H4 (cell line): Measurements from ENCODE around the gene DLGAP1. TPM values are rescaled to one million over a fixed set of nuclear protein-coding genes. Genes with fewer than 3 reads are reported as not detected.
A peak's percentile ranks its signal among the peaks of the same experiment; 100 is the strongest.

Experiments
- DNase-seq: peaks from one replicate; pipeline ENCODE4 v3.0.0-alpha.2; 2015; ENCODE audit warnings: low spot score
- total RNA-seq: library from RNA; depleted of rRNA; stranded (reverse); fragments of >200 nt; shearing (Covaris generic); gene quantifications from 2 replicates; pipeline ENCODE4 v1.2.3, GENCODE V29; 2014

The DLGAP1 gene
- total RNA-seq, 1 experiment from 2014 or later = not detected

DNA sequence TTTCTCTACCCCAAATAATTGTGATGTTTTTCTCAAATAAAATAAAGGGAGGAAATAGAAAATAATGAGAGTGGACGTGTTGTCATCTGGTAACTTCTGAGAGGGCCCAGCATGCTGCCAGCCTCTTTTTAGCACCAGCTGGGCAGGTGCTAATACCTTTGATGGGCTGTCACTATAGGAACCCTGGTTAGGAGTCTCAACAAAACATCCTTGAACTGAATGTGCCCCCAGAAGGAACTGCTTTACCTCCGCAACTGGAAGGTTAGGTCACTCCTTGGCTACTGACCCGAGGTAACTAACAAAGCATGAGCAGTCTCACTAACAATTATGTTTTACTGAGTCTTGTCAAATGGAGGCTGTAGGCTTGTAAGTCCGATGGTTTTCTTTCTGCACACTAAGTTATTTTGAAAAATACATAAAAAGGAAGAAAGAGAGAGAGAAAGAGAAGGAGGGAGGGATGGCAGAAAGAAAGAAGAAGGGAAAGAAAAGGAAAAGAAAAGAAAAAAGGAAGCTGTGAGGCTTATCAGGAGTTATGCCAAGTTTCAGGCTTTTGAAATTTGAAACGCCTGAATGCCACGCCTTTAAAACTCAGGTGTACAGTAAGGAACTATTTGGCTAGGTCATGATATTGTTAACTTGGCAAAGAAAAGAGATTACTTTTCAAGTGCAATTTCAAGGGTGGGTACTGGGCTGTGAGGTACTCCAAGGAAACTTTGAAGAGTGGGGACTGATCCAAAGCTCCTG, 914.1 kb downstream of the DLGAP1 start:
- no peak for DNase-seq

DNA sequence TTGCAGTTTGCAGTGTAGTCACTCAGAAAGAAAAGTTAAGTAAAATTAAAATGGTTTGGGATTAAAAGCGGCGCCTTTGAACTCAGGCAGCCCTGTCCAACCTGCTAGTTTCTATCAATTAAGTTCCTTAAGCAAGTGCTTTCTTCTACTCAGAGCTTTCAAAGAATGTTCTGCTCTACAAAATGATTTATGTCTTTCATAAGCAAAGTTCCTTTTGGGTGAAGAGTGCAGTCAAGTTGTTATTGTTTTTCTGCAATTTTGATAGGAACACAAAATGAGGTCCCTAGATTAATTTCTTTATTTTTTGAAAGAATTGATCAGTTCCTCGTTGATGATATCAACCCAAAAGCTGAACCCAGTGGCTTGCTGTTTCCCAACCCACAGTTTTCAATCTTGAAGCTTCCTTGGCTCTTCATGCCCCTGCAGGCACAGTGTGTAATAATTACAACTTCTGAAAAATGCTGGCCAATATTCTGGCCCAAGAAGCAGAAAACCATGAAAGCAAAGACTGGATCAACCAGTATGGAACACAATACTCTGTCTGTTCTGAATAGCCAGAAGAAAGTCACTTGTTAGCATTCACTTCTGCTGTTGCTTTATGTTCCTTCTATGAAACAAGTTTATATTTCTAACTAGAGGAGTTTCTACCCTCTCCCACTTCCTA, 916.0 kb downstream of the DLGAP1 start:
- DNase-seq = no peak

DNA sequence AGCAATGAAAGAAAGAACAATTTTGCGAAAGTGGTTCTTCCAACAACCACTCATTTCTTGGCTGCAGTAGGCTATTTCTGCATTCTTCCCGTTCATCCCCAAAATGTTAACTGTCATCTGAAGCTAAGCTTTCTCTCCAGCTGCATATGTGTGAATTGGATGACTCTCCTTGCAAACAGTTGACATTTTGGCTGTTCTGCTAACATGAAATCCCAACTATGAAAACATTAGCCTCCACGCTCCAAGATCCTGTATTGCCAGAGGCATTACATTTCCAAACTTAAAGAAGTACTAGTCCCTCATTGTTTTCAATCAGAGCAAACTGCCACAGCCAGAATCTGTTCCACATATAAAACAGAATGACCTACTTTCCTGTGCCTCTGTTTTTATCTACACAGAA, 916.7 kb downstream of the DLGAP1 start:
- DNase-seq = no peak

DNA sequence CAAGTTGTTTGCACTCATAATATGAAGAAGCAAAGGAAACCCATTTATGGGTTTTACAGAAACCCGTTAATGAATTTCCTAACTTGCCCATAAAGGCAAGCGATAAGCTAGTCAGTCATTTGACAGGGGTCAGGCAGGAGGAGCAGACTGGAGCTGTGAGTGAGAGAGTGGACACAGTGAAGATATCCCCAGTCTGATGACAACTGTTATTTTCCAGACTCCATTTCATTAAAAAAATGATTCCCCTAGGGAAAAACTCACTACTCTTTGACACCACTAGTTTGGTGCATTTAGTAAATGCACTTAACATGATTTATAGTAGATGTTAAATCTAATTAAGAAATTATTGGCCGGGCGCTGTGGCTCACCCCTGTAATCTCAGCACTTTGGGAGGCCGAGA, 924.3 kb downstream of the DLGAP1 start:
- no peak for DNase-seq

DNA sequence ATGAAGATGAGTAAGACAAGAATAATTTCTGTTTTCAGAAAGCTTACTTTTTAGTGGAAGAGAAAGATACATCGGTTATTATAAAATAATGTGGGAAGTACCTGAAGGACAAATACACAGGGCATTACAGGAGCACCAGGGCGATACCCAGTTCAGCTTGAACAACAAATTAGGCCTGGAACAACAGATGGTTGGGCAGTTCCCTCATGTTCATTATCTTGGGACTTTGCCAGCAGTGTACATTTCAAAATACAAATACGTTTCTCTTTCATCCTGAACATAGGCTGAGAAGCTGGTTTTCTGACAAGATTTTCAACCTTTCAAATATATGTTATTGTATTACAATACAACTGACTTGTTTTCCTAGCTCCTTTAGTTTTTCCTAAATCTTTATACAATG, 925.5 kb downstream of the DLGAP1 start:
- no peak for DNase-seq

DNA sequence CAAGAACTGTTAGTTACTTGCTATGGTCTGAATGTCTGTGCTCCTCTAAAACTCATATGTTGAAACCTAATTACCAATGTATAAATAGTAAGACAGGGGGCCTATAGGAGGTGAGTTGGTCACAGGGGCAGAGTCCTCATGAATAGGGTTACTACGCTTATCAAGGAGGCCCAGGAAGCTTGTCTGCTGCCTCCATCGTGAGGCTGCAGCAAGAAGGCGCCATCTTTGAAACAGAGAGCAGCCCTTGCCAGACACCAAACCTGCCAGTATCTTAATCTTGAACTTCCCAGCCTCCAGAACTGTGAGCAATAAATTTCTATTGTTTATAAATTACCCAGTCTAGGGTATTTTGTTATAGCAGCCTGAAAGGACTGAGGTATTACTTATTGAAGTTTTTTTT, 926.0 kb downstream of the DLGAP1 start:
- no peak for DNase-seq

DNA sequence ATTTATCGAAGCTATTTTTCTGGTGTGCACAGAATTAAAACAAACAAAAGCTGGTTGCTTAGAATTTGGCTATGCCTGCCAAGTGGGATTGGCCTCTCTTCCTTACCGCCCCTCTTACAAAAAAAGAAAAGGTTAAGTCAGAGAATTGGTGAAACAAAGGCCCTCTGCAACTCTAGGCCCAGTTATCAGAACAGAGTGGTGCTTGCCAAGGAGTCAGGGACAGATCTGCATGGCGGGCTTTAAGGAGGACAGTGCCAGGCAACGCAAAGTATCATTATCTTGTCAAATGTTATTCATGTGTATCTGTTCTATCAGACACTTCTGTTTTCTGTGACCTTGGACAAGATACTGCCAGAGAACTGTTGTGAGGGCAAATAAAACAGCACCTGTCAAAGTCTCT, 926.9 kb downstream of the DLGAP1 start:
- no peak for DNase-seq

DNA sequence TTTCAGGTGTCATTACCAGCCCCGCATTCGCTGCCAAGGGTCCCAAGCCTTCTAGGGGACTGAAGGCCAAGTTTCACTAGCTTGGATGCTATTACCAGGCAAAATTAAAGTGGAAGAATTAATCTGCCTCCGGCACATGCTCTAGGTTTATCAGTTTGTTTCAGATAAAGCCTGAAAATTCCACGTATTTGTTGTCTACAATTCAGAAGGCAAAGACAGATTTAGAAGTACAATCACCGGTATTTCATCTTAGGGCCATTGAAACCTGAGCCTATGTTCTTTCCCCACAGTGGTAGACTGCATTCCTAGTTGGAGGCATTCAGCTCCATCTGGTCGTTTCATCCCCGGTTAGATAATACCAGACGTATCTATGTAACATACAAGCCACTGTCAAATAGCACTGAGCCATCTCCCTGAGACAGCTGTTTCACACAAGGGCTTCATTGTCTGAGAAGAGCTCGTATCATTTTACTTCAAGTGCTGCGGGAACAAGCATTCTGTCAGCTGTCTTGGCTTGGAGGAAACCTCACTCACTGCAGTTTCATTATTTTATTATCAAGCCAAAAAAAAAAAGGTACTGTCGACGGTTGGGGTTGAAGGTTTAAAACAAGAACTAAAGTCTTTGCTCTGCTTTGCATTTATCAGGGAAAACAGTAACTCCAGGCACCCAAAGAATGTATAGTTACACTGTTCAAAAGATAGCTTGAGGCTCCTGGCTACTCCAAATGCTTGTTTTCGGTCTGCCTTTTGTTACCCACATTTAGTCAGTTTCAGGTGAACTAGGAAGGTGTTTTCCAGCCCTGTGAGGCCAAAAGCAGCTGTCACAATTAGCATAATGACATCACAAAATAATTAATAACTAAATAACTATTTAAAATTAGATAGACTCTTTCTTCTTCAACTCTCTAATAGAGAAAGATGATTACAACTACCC, 928.4 kb downstream of the DLGAP1 start:
- peak; percentile 19 for DNase-seq

DNA sequence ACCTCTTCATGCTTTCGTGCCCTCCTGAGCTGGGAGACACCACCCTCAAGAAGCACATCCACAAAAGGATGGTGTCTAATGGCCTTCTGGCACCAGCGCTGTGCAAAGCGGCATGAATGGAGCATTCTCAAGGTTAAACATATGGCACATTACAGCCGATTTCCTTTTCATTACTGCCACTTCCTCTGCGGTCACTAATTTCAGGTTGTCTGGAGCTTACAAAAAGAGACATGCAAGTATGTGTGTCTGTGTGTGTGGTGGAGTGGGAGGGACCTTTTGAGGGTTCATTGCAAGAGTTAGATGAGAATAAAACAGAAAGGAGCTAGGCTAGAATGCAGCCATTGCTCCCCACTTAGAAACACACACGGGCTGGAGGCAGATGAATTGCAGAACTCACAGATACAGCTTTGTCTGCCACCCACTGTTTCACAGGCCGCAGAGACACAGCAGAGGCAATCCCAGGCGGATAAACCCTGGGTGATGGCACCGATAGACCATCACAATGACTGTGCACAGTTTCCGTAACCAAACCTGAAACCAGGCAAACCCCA, 929.2 kb downstream of the DLGAP1 start:
- DNase-seq = no peak

DNA sequence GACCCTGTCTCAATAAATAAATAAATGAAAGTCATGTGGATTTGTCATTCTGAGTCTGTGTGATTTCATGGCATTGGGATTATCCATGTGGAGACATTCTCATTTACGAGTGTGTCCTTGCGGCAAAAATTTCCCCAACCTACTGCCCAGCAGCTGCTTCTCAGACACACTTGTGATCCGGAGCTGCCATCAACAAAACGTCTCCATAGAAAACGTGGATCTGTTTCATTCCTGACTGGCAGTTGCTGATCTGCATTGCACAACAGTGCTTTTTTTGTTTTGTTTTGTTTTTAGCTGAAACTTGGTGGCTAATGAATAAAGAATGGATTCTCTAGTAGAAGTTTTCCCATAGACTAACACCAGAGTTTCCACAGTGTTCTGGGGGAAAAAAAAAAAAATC, 930.4 kb downstream of the DLGAP1 start:
- no peak for DNase-seq

DNA sequence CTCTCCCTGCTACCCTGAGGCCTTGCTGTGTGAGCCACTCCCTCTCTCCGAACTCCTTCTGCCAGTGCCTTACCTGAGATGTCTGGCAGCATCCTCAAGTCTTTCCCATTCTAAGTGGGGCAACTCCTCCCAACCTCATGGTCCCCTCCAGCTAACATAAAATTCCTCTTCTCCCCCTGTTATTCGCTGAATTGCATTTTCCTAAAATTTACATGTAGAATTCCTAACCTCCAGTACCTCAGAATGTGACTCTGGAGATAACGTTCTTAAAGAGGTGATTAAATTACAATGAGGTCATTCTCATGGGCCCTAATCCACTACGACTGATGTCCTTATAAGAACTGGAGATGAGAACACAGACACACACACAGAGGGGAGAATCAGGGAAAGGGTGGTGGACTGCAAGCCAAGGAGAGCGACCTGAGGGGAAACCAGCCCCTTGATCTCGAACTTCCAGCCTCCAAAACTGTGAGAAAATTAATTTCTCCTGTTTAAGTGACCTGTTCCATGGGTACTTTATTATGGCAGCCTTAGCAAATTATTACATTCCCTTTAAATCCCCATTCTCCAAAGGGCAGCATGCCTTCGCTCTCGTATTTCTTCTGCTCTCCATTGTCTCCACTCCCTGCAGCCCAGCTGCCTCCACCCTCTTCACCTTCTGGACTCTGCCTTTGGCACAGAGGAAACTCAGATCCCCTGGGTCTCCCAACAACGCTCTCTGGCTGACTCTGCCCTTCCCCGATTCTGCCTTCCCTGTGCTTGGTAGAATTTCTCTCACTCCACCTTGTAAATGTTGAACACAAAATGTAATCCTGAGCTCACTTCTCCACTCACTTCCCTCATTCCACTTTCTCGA, 934.6 kb downstream of the DLGAP1 start:
- DNase-seq = no peak

DNA sequence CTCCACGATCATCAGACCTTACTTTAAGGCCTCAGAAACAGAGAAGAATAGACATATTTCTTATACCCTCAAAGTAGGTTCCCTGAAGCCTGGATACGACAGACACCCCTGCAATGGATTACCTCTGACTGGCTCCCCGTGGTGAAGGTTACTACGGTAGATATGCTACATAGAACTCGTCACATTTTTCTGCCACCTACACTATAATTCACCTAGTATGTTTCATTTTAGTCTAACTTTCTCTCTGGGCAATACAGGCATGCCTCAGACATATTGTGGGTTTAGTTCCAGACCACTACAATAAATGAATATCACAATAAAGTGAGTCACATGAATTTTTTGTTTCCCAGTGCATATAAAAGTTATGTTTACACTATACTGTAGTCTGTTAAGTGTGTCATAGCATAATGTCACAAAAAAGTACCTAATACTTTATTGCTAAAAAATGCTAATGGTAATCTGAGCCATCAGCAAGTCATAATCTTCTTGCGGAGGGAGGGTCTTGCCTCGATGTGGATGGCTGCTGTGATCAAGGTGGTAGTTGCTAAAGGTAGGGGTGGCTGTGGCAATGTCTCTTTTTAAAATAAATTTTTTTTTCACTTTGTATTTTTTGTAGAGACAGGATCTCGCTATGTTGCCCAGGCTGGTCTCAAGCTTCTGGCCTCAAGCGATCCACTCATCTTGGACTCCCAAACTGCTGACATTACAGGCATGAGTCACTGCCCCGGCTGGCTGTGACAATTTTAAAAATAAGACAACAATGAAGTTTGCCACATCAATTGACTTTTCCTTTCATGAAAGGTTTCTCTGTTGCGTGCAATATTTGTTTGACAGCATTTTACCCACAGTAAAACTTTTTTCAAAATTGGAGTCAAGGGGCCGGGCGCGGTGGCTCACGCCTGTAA, 940.5 kb downstream of the DLGAP1 start:
- peak; percentile 45 for DNase-seq

DNA sequence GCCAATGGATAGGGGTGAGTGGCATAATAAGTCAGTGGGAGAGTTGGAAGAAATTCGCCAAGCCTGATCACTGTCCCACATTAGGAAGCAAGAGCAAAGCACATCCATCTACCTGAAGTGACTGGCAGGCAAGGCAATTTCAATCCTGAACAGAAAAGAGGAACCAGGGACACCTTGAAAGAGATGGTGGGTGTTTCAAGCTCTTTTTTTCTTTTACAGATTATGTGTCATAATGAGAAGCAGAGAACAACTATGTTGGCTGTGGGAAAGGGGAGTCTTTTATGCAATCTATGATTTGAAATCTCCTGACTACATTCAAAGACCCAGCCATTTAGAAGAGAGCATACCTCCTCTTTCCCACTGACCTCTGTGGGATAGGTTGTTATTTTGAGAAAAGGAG, 941.6 kb downstream of the DLGAP1 start:
- DNase-seq = no peak

DNA sequence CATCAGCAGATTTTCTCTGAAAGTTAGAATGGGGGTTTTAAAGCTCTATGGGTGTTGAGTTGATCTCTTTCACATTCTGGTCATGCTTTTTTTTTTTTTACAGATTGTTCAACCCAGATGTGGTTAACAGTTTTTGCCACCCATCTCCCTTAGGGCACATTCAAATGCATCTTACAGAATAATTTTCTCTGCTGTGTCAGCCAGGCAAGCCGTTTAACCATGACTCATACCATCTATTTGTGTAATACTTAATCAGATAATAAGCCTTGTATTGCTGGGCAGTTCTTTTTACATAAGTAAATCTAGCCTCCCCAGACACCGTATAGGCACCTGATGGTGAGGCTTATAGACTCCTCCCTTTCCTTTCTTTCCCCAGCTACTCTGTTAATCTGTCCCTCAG, 943.1 kb downstream of the DLGAP1 start:
- peak; percentile 90 for DNase-seq

DNA sequence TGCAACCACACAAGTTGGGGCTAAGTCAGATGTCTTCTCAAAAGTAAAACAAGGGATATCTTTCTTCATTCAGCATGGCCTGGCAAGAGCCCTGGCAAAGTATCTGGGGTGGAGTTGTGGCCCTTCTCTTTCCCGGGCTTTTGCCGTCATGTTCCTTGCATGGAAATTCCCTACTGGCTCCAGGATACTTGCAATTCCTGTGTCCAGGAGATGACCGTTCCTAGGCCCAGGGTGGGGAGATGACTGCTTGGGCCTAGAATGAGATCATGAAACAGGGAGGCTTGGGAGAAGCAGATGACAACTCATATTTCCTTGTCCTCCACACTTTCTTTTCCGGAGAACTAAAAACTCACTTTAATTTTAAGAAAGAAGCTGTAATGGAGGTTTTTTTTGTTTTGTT, 944.2 kb downstream of the DLGAP1 start:
- DNase-seq = no peak

DNA sequence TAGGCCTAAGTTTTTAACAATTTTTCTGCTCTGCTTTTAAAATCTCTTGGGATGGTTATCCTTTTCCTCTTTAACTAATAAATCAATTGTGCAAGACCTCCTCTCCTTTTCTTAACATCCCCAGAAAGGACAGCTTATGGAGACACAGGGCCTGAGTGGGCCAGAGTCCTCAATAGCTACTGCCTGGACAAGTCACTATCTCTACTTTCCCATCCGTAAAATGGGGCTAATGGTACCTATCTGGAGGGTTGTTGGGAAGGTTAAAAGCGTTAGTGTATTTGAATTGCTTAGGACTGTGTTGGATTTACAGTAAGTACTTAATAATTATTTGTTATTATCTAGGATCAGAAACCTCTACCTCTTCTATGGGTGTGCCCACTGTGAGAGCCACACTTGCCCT, 945.1 kb downstream of the DLGAP1 start:
- DNase-seq = no peak

DNA sequence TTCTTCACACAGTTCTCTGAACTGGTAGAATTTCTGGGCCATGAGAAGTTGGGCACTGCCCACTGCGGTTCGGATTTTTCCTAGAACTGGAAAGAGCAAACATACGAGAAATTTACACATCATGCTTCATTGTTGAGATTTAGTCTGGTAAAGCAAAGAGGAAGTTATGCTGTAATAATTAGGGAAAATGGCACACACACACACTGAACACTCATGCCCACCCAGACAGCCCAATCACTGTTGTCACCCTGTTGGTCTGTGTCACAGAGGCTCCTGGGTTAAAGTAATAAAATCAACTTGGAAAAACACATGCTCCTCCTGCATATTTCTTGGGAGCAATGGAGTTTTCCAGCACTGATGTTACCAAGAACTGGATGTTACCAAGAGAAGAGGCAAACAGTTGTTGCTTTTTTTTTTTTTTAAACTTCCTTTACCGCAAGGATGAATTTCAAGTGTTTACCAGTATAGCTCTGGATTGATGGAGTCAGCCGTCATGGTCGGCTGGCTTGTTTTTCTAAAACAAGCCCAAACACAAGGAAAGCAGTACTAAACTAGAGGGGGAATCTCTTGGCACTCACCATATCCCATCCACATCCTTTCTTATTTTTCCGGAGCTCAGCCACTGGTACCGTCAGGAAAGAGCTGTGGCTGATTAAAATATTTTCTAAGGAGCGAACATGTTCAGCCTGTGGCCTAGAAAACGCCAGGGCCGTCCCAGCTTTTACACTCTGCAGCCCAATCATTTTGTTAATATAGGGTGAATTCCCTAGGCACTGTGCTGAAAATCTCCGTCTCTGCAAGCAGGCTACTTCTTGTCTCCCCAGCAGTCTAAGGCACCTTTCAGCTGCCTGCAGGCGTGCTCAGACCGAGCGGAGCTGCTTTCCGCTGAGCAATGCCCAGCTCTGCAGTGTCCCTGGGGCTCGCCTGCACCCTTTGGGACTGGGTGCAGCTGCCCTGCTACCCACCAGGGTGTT, 946.2 kb downstream of the DLGAP1 start:
- peak; percentile 36 for DNase-seq

DNA sequence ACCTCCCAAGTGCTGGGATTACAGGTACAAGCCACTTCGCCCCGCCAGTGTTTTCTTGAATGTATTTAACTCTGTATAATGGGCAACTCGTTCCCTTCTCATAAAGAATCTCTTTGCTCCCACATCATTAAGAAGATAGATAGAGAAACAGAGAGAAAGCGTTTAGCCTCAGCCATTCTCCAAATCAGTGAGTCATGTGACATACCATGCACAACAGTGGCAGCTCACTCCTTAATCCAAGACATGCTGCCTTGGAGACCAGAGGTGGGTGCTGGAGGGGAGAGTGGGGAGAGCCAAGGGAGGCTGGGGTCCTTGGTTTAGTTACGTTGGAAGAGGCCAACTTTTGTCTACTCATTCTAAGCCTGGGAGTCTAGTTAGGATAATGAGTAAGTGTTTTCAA, 950.5 kb downstream of the DLGAP1 start:
- DNase-seq = no peak

DNA sequence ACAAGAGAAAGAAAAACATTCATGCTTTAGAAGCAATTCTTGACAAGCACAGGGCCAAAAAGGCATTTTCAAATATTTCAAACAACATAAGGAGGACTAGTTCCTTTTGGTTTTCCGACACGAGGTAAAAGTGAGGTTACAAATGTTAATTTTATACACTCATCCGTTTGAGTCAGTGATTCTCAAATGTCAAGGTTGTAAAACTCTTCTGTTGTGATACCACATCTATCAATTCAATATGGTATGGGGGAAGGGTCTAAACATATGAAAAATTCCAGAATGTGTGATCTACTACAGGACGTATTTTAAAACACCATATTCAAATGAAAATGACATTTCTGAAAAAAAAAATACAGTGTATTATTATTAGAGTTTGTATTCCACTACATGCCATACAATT, 952.5 kb downstream of the DLGAP1 start:
- no peak for DNase-seq
